HFFc6 (cell line): ENCODE results near the gene CD84. TPM values are rescaled to one million over a fixed set of nuclear protein-coding genes. Genes with fewer than 3 reads are reported as not detected.

ENCODE experiments used
- DNase-seq: peaks from one replicate; pipeline ENCODE4 v3.0.0-alpha.2; 2018
- H3K27ac Mint-ChIP-seq: 2 replicates; pipeline ENCODE4 v1.8.0; 2020; ENCODE audit warnings: mild to moderate bottlenecking, mixed read lengths
- H3K27me3 Mint-ChIP-seq: 2 replicates; pipeline ENCODE4 v1.8.0; 2021; ENCODE audit warnings: mild to moderate bottlenecking, moderate library complexity, mixed read lengths; ENCODE audit not compliant: insufficient read depth
- H3K36me3 Mint-ChIP-seq: 2 replicates; pipeline ENCODE4 v1.8.0; 2021; ENCODE audit warnings: low read depth, mixed read lengths
- H3K4me1 Mint-ChIP-seq: 2 replicates; pipeline ENCODE4 v1.8.0; 2020; ENCODE audit warnings: low read depth, mixed read lengths
- H3K4me3 Mint-ChIP-seq: 2 replicates; pipeline ENCODE4 v1.8.0; 2020; ENCODE audit warnings: mild to moderate bottlenecking, moderate library complexity, mixed read lengths
- H3K9me3 Mint-ChIP-seq: 2 replicates; pipeline ENCODE4 v1.8.0; 2020; ENCODE audit warnings: mild to moderate bottlenecking, mixed read lengths
- CTCF ChIP-seq: fragments of 200-600 bp; sonication (generic); IDR thresholded peaks from 2 replicates; pipeline ENCODE4 v1.5.0; 2021; ENCODE audit warnings: antibody characterized with exemption, mild to moderate bottlenecking
- total RNA-seq, 6 experiments: library from RNA; stranded (reverse); fragmentation: NEBNext Ultra II Directional; extraction: Animal tissue kit (Norgen Biotek cat#: 25700); gene quantifications; 2 replicates in 1 of 6; 3 replicates in 5 of 6; pipeline ENCODE4 v1.2.3, GENCODE V29; 2021

CD84 gene
- total RNA-seq, 6 experiments from 2014 or later = not detected

GRCh38 chr1:160578175-160578524 is 1.1 kb downstream of the CD84 start:
- no peak for DNase-seq
- Mint-ChIP-seq H3K27ac (no peak overlapping the region), H3K36me3 (no peaks in the 10 kb centered on the region), H3K4me1 (no peaks in the 10 kb centered on the region), H3K4me3 (no peak overlapping the region), H3K27me3 (no peaks in the 10 kb centered on the region), H3K9me3 (no peaks in the 10 kb centered on the region)
- TF ChIP-seq CTCF = no peak

- no peak overlapping the region for H3K27ac Mint-ChIP-seq
- H3K4me3 Mint-ChIP-seq = no peak overlapping the region
- H3K9me3 Mint-ChIP-seq = no peaks in the 10 kb centered on the region
- DNase-seq = no peak
- H3K4me1 Mint-ChIP-seq = no peaks in the 10 kb centered on the region
- H3K27me3 Mint-ChIP-seq = no peaks in the 10 kb centered on the region
- TF ChIP-seq CTCF = no peak
- H3K36me3 Mint-ChIP-seq = no peaks in the 10 kb centered on the region
Observed at GRCh38 chr1:160577671-160578070, 1.6 kb downstream of the CD84 start.

GRCh38 chr1:160576884-160577283 is 2.4 kb downstream of the CD84 start:
- no peak overlapping the region for H3K4me3 Mint-ChIP-seq
- no peaks in the 10 kb centered on the region for H3K9me3 Mint-ChIP-seq
- no peak for DNase-seq
- no peaks in the 10 kb centered on the region for H3K27me3 Mint-ChIP-seq
- TF ChIP-seq CTCF = no peak
- H3K27ac Mint-ChIP-seq = no peak overlapping the region
- H3K36me3 Mint-ChIP-seq = no peaks in the 10 kb centered on the region
- no peaks in the 10 kb centered on the region for H3K4me1 Mint-ChIP-seq

GRCh38 chr1:160576390-160576789 is 2.9 kb downstream of the CD84 start:
- Mint-ChIP-seq H3K36me3 (no peaks in the 10 kb centered on the region), H3K9me3 (0 out of 2 replicates have a peak, but pooled peaks cover under 1% of the 10 kb centered on the region), H3K27me3 (no peaks in the 10 kb centered on the region), H3K4me3 (no peak overlapping the region), H3K27ac (no peak overlapping the region), H3K4me1 (no peaks in the 10 kb centered on the region)
- TF ChIP-seq CTCF = no peak
- DNase-seq = no peak

- H3K27me3 Mint-ChIP-seq = no peaks in the 10 kb centered on the region
- DNase-seq = no peak
Observed at GRCh38 chr1:160575112-160575664, 4.1 kb downstream of the CD84 start.

More at GRCh38 chr1:160575112-160575664, 4.1 kb downstream of the CD84 start:
- no peak for TF ChIP-seq CTCF
- no peaks in the 10 kb centered on the region for H3K4me1 Mint-ChIP-seq
- H3K36me3 Mint-ChIP-seq = no peaks in the 10 kb centered on the region
- no peak overlapping the region for H3K4me3 Mint-ChIP-seq
- no peak overlapping the region for H3K27ac Mint-ChIP-seq
- 0 out of 2 replicates have a peak, but pooled peaks cover 5% of the 10 kb centered on the region for H3K9me3 Mint-ChIP-seq
